NOMO-1 treated with dmso at 0.1 percent for 144 hours (cell line): ENCODE data around the gene TAS1R2.
"Not testable (repeated sequence)": the region's sequence is repeated elsewhere in the genome, so short reads cannot be mapped to it uniquely, and the experiment has no call there.

Experiments used
- DNase-seq: peaks from one replicate; lab custom pipeline; 2025; ENCODE audit not compliant: unreplicated experiment; lab: John Stamatoyannopoulos, UW

The TAS1R2 gene

GRCh38 chr1:18869847-18870594 lies 10.6 kb upstream of the TAS1R2 start:
- DNase-seq: no peak

- DNase-seq: no peak
Observed at GRCh38 chr1:18868801-18869424, 9.5 kb upstream of the TAS1R2 start.

GRCh38 chr1:18868354-18868753 lies 8.9 kb upstream of the TAS1R2 start:
- no peak for DNase-seq

GRCh38 chr1:18866846-18867245 lies 7.4 kb upstream of the TAS1R2 start:
- no peak for DNase-seq

- DNase-seq: no peak
Observed at GRCh38 chr1:18866314-18866713, 6.9 kb upstream of the TAS1R2 start.

GRCh38 chr1:18865176-18865575 lies 5.7 kb upstream of the TAS1R2 start:
- no peak for DNase-seq

GRCh38 chr1:18861590-18861989 lies 2.1 kb upstream of the TAS1R2 start:
- DNase-seq: no peak

- no peak for DNase-seq
Observed at GRCh38 chr1:18861082-18861481, 1.6 kb upstream of the TAS1R2 start.

GRCh38 chr1:18858070-18858688 lies 1.3 kb downstream of the TAS1R2 start:
- DNase-seq: no peak

GRCh38 chr1:18856435-18856834 lies 3.0 kb downstream of the TAS1R2 start:
- DNase-seq: no peak

GRCh38 chr1:18855573-18855972 lies 3.9 kb downstream of the TAS1R2 start:
- no peak for DNase-seq

GRCh38 chr1:18854331-18855025 lies 5.0 kb downstream of the TAS1R2 start:
- no peak for DNase-seq

GRCh38 chr1:18852501-18852900 lies 7.0 kb downstream of the TAS1R2 start:
- no peak for DNase-seq

- DNase-seq: no peak
Observed at GRCh38 chr1:18849261-18849711, 10.2 kb downstream of the TAS1R2 start.

- not testable (repeated sequence) for DNase-seq
Observed at GRCh38 chr1:18847723-18848122, 11.7 kb downstream of the TAS1R2 start.

GRCh38 chr1:18840145-18840544 lies 19.3 kb downstream of the TAS1R2 start:
- DNase-seq: no peak

GRCh38 chr1:18836654-18837053 lies 22.8 kb downstream of the TAS1R2 start:
- DNase-seq: no peak

GRCh38 chr1:18832319-18832718 lies 27.1 kb downstream of the TAS1R2 start:
- DNase-seq: not testable (repeated sequence)

GRCh38 chr1:18831656-18832055 lies 27.8 kb downstream of the TAS1R2 start:
- no peak for DNase-seq

GRCh38 chr1:18830596-18830995 lies 28.9 kb downstream of the TAS1R2 start:
- no peak for DNase-seq

- DNase-seq: no peak
Observed at GRCh38 chr1:18829671-18830070, 29.8 kb downstream of the TAS1R2 start.

GRCh38 chr1:18828224-18828623 lies 31.2 kb downstream of the TAS1R2 start:
- no peak for DNase-seq
